Nephron (organoid): ENCODE data around the gene BICRAL.

Experiments used
- H3K27ac Mint-ChIP-seq, 3 experiments: 2 replicates each; pipeline ENCODE4 v1.8.0; 2020; ENCODE audit warnings: mixed read lengths in 3 of 3, mild to moderate bottlenecking in 2 of 3, moderate library complexity in 1 of 3
- H3K27me3 Mint-ChIP-seq: 2 replicates; pipeline ENCODE4 v1.8.0; 2021; ENCODE audit warnings: low read depth, mild to moderate bottlenecking, moderate library complexity, mixed read lengths
- H3K36me3 Mint-ChIP-seq: 2 replicates; pipeline ENCODE4 v1.8.0; 2020; ENCODE audit warnings: low read depth, mixed read lengths
- H3K4me1 Mint-ChIP-seq: 2 replicates; pipeline ENCODE4 v1.8.0; 2020; ENCODE audit warnings: mixed read lengths
- H3K4me3 Mint-ChIP-seq, 3 experiments: 2 replicates each; pipeline ENCODE4 v1.8.0; 2020; ENCODE audit warnings: mild to moderate bottlenecking in 3 of 3, mixed read lengths in 3 of 3, moderate library complexity in 2 of 3
- H3K9me3 Mint-ChIP-seq: 2 replicates; pipeline ENCODE4 v1.8.0; 2020; ENCODE audit warnings: mixed read lengths
- TF ChIP-seq, protein P1 (sequence below), 3 experiments: fragments of 200-600 bp; sonication (generic); IDR thresholded peaks; one replicate each; pipeline ENCODE4 v1.5.0; 2021; ENCODE audit warnings: antibody characterized with exemption in 3 of 3; ENCODE audit not compliant: unreplicated experiment in 3 of 3

Gene BICRAL

DNA sequence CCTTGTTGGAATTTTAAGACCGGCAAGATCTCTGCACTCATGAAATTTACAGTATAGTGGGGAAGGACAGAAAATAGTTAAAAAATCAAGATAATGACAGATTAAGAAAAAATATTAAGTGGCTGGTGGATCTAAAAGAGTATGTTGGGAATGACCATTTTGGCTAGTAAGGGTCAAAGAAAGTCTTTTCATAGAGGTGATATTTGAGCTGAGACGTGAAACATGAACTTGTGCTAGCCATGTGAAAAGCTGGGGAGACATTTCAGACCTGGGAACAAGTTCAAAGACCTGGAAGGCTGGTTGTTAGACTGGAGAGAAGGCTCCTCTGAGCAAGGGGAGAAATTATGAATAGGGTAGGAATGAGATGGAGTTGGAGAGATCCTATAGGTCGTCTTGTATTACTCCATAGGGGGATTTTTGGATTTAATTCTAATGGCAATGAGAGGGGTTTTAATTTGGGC lies 4.7 kb downstream of the BICRAL start:
- no peak overlapping the region for H3K27ac Mint-ChIP-seq
- H3K4me1 Mint-ChIP-seq: peaks cover 22% of the 10 kb centered on the region
- H3K36me3 Mint-ChIP-seq: peaks cover 7% of the 10 kb centered on the region
- TF ChIP-seq, protein P1, sequence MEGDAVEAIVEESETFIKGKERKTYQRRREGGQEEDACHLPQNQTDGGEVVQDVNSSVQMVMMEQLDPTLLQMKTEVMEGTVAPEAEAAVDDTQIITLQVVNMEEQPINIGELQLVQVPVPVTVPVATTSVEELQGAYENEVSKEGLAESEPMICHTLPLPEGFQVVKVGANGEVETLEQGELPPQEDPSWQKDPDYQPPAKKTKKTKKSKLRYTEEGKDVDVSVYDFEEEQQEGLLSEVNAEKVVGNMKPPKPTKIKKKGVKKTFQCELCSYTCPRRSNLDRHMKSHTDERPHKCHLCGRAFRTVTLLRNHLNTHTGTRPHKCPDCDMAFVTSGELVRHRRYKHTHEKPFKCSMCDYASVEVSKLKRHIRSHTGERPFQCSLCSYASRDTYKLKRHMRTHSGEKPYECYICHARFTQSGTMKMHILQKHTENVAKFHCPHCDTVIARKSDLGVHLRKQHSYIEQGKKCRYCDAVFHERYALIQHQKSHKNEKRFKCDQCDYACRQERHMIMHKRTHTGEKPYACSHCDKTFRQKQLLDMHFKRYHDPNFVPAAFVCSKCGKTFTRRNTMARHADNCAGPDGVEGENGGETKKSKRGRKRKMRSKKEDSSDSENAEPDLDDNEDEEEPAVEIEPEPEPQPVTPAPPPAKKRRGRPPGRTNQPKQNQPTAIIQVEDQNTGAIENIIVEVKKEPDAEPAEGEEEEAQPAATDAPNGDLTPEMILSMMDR (IDR thresholded peaks at IDR 0.05; ENCODE audit: unreplicated experiment in 3 of 3): no peak
- no peaks in the 10 kb centered on the region for H3K27me3 Mint-ChIP-seq
- no peak overlapping the region for H3K4me3 Mint-ChIP-seq
- no peaks in the 10 kb centered on the region for H3K9me3 Mint-ChIP-seq

DNA sequence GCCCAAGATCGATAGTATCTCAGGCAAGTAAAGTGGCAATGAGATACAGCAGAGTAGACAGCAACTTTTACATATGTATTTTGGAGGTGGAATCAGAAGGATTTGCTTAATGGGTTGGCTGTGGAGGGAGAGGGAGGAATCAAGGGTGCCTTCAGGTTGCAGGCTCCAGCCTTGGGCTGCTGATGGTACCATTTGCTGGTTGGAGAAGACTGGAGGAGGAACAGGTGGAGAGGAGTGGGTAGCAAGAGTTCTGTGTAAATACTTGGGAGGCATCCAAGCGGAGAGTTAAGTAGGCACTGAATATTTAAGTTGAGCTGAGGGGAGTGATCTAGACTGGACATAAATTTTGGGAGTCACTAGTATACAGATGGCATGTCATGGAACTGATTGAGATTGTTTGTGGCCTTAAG lies 5.2 kb downstream of the BICRAL start:
- H3K4me3 Mint-ChIP-seq: no peak overlapping the region

DNA sequence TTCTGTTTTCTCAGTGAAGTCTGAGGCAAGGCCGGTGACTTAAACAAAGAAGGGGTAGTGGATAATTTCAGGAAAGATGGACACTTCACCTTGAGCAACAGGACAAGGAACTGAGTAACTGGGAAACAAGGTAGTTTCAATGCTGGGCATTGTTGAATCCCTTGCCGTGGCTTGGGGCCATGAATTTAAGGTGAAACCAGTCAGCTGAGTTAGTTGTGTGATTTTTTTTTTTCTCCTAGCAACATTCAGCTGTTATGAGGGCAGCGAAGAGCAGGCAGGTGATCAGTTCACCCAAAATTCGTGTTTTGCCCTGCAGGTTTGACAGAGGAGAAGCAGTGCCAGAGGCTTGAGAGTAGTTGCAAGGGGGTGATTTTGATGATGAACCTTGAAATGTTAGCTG lies 6.8 kb downstream of the BICRAL start:
- Mint-ChIP-seq H3K27me3 (no peaks in the 10 kb centered on the region), H3K27ac (peak overlapping the region; percentile 5 to 66 (median 56)), H3K4me1 (peaks cover 22% of the 10 kb centered on the region), H3K36me3 (peaks cover 7% of the 10 kb centered on the region), H3K4me3 (no peak overlapping the region), H3K9me3 (no peaks in the 10 kb centered on the region)
- TF ChIP-seq, protein P1 (IDR thresholded peaks at IDR 0.05; ENCODE audit: unreplicated experiment in 3 of 3): no peak

More for the DNA sequence above, 5.2 kb downstream of the BICRAL start:
- Mint-ChIP-seq H3K9me3 (no peaks in the 10 kb centered on the region), H3K36me3 (peaks cover 7% of the 10 kb centered on the region), H3K4me1 (peaks cover 22% of the 10 kb centered on the region), H3K27me3 (no peaks in the 10 kb centered on the region), H3K27ac (no peak overlapping the region)
- TF ChIP-seq, protein P1 (IDR thresholded peaks at IDR 0.05; ENCODE audit: unreplicated experiment in 3 of 3): no peak

DNA sequence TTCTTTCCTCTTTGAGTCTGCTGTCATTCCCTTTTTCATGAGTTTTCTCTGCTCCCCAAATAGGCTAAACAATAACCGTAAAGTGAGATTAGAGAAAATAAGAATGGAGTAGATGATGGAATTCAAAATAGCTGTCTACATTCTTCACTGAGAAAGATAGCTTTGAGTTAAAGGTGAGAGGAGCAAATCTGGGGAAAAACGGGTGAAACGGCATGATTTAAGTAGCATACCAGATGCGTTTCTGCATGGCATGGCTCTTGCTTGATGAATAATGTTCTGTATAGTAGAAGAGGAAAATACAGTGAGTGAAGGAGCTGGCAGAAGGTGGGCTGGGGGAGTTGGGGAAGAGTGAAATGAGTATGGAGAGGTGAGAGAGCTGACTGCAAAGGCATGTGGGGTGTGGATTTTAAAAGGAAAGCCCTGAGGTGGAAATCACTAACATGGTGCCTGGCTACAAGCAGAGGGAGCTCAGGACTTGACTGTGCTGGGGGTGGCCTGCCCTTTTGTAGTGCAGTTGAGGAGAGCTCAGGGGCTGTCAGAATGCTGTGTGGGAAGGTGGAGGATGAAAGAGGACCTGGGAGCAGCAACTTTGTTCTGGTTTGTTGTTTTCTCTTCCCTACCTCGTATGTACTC lies 8.8 kb downstream of the BICRAL start:
- no peaks in the 10 kb centered on the region for H3K27me3 Mint-ChIP-seq
- H3K27ac Mint-ChIP-seq: peak overlapping the region; percentile 46 to 78 (median 56)
- peaks cover 22% of the 10 kb centered on the region for H3K4me1 Mint-ChIP-seq
- peaks cover 7% of the 10 kb centered on the region for H3K36me3 Mint-ChIP-seq
- H3K4me3 Mint-ChIP-seq: no peak overlapping the region
- TF ChIP-seq, protein P1 (IDR thresholded peaks at IDR 0.05; ENCODE audit: unreplicated experiment in 3 of 3): no peak
- H3K9me3 Mint-ChIP-seq: no peaks in the 10 kb centered on the region

DNA sequence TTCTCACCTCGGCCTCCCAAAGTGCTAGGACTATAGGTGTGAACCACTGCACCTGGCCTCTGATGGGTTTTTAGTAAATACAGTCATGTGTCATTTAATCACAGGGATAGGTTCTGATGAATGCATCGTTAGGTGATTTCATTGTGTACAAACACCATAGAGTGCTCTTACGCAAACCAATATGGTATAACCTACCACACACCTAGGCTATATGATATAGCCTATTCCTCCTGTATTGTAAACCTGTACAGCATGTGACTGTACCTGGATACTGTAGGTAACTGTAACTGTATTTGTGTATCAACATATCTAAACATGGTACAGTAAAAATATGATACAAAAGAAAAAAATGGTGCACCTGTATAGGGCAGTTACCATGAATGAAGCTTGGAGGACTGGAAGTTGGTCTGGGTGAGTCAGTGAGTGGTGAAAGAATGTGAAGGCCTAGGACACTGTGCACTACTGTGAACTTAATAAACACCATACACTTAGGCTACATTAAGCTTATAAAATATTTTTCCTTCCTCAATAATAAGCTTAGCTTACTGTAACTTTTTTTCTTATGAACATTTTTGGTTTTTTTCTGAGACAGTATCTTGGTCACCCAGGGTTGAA lies 10.0 kb downstream of the BICRAL start:
- Mint-ChIP-seq H3K27ac (no peak overlapping the region), H3K36me3 (peaks cover 7% of the 10 kb centered on the region), H3K9me3 (no peaks in the 10 kb centered on the region), H3K4me1 (peaks cover 22% of the 10 kb centered on the region), H3K27me3 (no peaks in the 10 kb centered on the region), H3K4me3 (no peak overlapping the region)
- TF ChIP-seq, protein P1 (IDR thresholded peaks at IDR 0.05; ENCODE audit: unreplicated experiment in 3 of 3): no peak

DNA sequence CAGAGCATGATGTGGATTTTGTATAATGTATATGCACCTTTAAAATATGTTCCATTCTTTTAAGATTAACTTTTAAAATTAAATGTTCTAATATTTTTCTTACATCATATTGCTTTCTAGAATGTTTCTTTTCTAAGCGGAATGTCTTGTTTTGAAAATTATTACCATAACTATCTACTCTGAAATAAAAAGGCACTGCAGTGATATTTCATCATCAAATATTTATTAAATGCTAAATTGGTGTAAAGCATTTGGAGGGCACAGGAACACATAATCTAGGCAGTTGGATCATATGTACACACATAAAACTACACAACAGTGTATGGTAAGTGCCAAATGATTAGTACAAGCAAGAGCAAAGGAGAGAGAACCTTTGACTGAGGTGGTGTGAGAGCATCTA lies 13.8 kb downstream of the BICRAL start:
- H3K36me3 Mint-ChIP-seq: no peaks in the 10 kb centered on the region
- H3K4me3 Mint-ChIP-seq: no peak overlapping the region
- H3K27ac Mint-ChIP-seq: no peak overlapping the region
- no peaks in the 10 kb centered on the region for H3K27me3 Mint-ChIP-seq
- TF ChIP-seq, protein P1 (IDR thresholded peaks at IDR 0.05; ENCODE audit: unreplicated experiment in 3 of 3): no peak
- H3K4me1 Mint-ChIP-seq: peaks cover 3% of the 10 kb centered on the region
- H3K9me3 Mint-ChIP-seq: no peaks in the 10 kb centered on the region
